HepG2 (cell line): ENCODE data around the gene PEX11G. TPM values are rescaled to one million over a fixed set of nuclear protein-coding genes. Genes with fewer than 3 reads are reported as not detected.

Experiments
- AGO2 ChIP-seq: fragments of 200-400 bp; formaldehyde crosslinking; optimal IDR thresholded peaks from 2 replicates; pipeline ENCODE3; 2017; ENCODE audit warnings: mild to moderate bottlenecking, low read depth, low read length, moderate library complexity
- ARNT ChIP-seq: fragments of 450-650 bp; IDR thresholded peaks from 2 replicates; pipeline ENCODE4 v1.6.1; 2017
- DPF2 ChIP-seq: sonication (generic); formaldehyde crosslinking; IDR thresholded peaks from 2 replicates; pipeline ENCODE4 v1.4.0; 2020; ENCODE audit warnings: mild to moderate bottlenecking, low read depth, missing genetic modification reagents, borderline replicate concordance
- ERF ChIP-seq: IDR thresholded peaks from 2 replicates; pipeline ENCODE4 v1.6.1; 2018; ENCODE audit warnings: missing biosample characterization, missing genetic modification reagents
- GABPA ChIP-seq, 2 experiments: IDR thresholded peaks; 2 replicates each; pipeline ENCODE4 v1.6.1; 2011 to 2016; ENCODE audit warnings: low read depth in 2 of 2, low read length in 1 of 2, missing biosample characterization in 1 of 2, missing genetic modification characterization in 1 of 2
- GATAD1 ChIP-seq: IDR thresholded peaks from 2 replicates; pipeline ENCODE4 v1.6.1; 2016; ENCODE audit warnings: missing genetic modification reagents, missing compliant biosample characterization
- HDAC2 ChIP-seq: sonication (generic); formaldehyde crosslinking; IDR thresholded peaks from 2 replicates; pipeline ENCODE4 v1.4.0; 2020; ENCODE audit warnings: missing genetic modification reagents
- HINFP ChIP-seq: sonication (generic); formaldehyde crosslinking; IDR thresholded peaks from 2 replicates; pipeline ENCODE4 v1.4.0; 2020; ENCODE audit warnings: low read depth, mild to moderate bottlenecking, missing genetic modification reagents
- HNRNPLL ChIP-seq: fragments of 200-400 bp; formaldehyde crosslinking; IDR thresholded peaks from 2 replicates; pipeline ENCODE4 v1.6.1; 2017; ENCODE audit warnings: mild to moderate bottlenecking, low read depth, low read length; ENCODE audit not compliant: poor library complexity, severe bottlenecking
- KDM5B ChIP-seq: sonication (generic); formaldehyde crosslinking; IDR thresholded peaks from 2 replicates; pipeline ENCODE4 v1.4.0; 2020; ENCODE audit warnings: missing genetic modification reagents, mild to moderate bottlenecking, borderline replicate concordance
- NFATC3 ChIP-seq: sonication (generic); formaldehyde crosslinking; IDR thresholded peaks from 2 replicates; pipeline ENCODE4 v1.5.1; 2020; ENCODE audit warnings: mild to moderate bottlenecking, missing genetic modification reagents
- SAP130 ChIP-seq: IDR thresholded peaks from 2 replicates; pipeline ENCODE4 v1.6.1; 2016; ENCODE audit warnings: low read depth
- SIN3A ChIP-seq: IDR thresholded peaks from 2 replicates; pipeline ENCODE4 v1.6.1; 2011; ENCODE audit warnings: low read depth, mild to moderate bottlenecking, control low read depth, low read length, borderline replicate concordance
- SOX13 ChIP-seq, 3 experiments: fragments of 450-650 bp in 1 of 3; sonication (generic) in 1 of 3; formaldehyde crosslinking in 1 of 3; IDR thresholded peaks in 2 of 3; conservative IDR thresholded peaks in 1 of 3; 2 replicates each; pipeline versions ENCODE4 v1.5.0 to v1.6.1; 2016 to 2020; ENCODE audit warnings: antibody characterized with exemption in 1 of 3, mild to moderate bottlenecking in 1 of 3, missing compliant biosample characterization in 1 of 3, missing genetic modification reagents in 1 of 3, moderate library complexity in 1 of 3
- THAP11 ChIP-seq: IDR thresholded peaks from 2 replicates; pipeline ENCODE4 v1.6.1; 2016; ENCODE audit warnings: missing biosample characterization, missing genetic modification reagents
- YEATS4 ChIP-seq: sonication (generic); formaldehyde crosslinking; IDR thresholded peaks from 2 replicates; pipeline ENCODE4 v1.4.0; 2020; ENCODE audit warnings: missing genetic modification reagents, borderline replicate concordance
- ZFX ChIP-seq: sonication (generic); formaldehyde crosslinking; IDR thresholded peaks from 2 replicates; pipeline ENCODE4 v1.4.0; 2020; ENCODE audit warnings: mild to moderate bottlenecking, low read depth, missing genetic modification reagents, moderate library complexity
- ZNF484 ChIP-seq: sonication (generic); formaldehyde crosslinking; IDR thresholded peaks from 2 replicates; pipeline ENCODE4 v1.5.1; 2020; ENCODE audit warnings: mild to moderate bottlenecking, low read depth, missing genetic modification reagents, borderline replicate concordance
- ZNF577 ChIP-seq: sonication (generic); formaldehyde crosslinking; IDR thresholded peaks from 2 replicates; pipeline ENCODE4 v1.4.0; 2020; ENCODE audit warnings: mild to moderate bottlenecking, low read depth, missing genetic modification reagents, borderline replicate concordance
- ZNF850 ChIP-seq: sonication (generic); formaldehyde crosslinking; conservative IDR thresholded peaks from 2 replicates; pipeline ENCODE4 v1.9.0; 2021; ENCODE audit warnings: mild to moderate bottlenecking, missing genetic modification reagents
- polyA plus RNA-seq, 8 experiments: library from polyadenylated mRNA; depleted of rRNA in 3 of 8; stranded (reverse) in 7 of 8; unstranded in 1 of 8; fragments of >200 nt; fragmentation: Illumina TruSeq in 4 of 8; extraction: Trizol in 4 of 8; gene quantifications; 2 replicates each; pipeline versions ENCODE4 v1.2.1 to v1.2.3, GENCODE V29; 2011 to 2016; ENCODE audit warnings: low read depth in 4 of 8, missing spikeins in 1 of 8, mixed read lengths in 1 of 8; ENCODE audit not compliant: insufficient read depth in 1 of 8
- total RNA-seq, 5 experiments: library from RNA; depleted of rRNA; stranded (reverse); fragments of >200 nt; fragmentation: Illumina TruSeq; extraction: Trizol; gene quantifications; 2 replicates each; pipeline ENCODE4 v1.2.3, GENCODE V29; 2016; ENCODE audit warnings: low read depth in 1 of 5
- TF ChIP-seq, protein P1 (sequence below): sonication (generic); formaldehyde crosslinking; IDR thresholded peaks from 2 replicates; pipeline ENCODE4 v1.9.0; 2022; ENCODE audit warnings: missing genetic modification reagents, mild to moderate bottlenecking, borderline replicate concordance
- TF ChIP-seq, protein P2 (sequence below): sonication (generic); formaldehyde crosslinking; IDR thresholded peaks from 2 replicates; pipeline ENCODE4 v1.8.1; 2023; ENCODE audit warnings: missing genetic modification reagents, inconsistent platforms, borderline replicate concordance

PEX11G gene
- total and polyA plus RNA-seq, 2 of the 13 experiments (the other 11 are each of a cell fraction or from before 2014, with no cell fraction given) = not detected

DNA sequence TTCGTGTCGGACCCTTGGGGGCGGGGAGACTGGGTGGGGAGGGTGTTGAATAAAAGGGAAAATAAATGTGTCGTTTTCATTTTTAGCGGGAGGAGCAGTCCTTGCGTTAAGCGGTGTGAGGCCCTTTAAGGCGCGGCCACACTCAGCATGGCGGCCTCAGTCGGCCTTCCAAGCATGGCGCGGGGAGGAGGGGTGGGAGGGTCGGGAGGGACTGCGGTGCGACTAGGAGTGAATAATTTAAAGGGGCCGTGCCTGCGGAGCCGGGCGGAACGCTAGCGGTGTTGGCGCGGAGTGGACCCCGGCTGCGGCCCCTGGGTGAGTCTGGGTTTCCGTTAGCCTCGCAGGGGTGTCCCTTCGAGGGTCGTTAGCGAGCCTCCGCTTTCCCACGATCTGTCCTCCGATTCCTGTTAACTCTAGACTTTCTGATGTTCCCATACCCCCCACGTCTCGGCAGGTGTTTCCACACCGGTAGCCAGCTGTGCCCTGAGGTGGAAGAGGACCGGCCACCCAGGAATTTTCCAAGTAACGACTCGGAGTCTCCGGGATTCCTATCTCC, 45.2 kb upstream of the PEX11G start (continued):
- TF ChIP-seq HINFP (CRISPR knock-in tag) (no peak), AGO2 (peak; percentile 12), ZNF850 (no peak), HNRNPLL (peak; percentile 46), KDM5B (CRISPR knock-in tag) (no peak), DPF2 (no peak), SAP130 (CRISPR knock-in tag) (peak; percentile 37), GABPA (IDR thresholded peaks at IDR 0.05; ENCODE audit: low read depth, low read length) (no peak), GABPA (CRISPR knock-in tag; IDR thresholded peaks at IDR 0.05; ENCODE audit: low read depth) (peak; percentile 29; the same call in 1 of the 2 replicates), THAP11 (CRISPR knock-in tag) (peak; percentile 93), ZFX (CRISPR knock-in tag) (peak; percentile 51), GATAD1 (CRISPR knock-in tag) (peak; percentile 53; the same call in 1 of the 2 replicates), HDAC2 (CRISPR knock-in tag) (0 out of 2 replicates have a peak, but pooled peaks have one; percentile 1), ZNF484 (CRISPR knock-in tag) (no peak), ARNT (no peak), ZNF577 (CRISPR knock-in tag) (no peak), SIN3A (peak; percentile 54; the same call in 1 of the 2 replicates), NFATC3 (CRISPR knock-in tag) (no peak), ERF (CRISPR knock-in tag) (no peak), YEATS4 (CRISPR knock-in tag) (peak; percentile 44; the same call in 1 of the 2 replicates), SOX13 (IDR thresholded peaks at IDR 0.05) (no peak), SOX13 (CRISPR knock-in tag; conservative IDR thresholded peaks at IDR 0.05 in 1 of 2, IDR thresholded peaks at IDR 0.05 in 1 of 2) (no peak)
- TF ChIP-seq, protein P1, sequence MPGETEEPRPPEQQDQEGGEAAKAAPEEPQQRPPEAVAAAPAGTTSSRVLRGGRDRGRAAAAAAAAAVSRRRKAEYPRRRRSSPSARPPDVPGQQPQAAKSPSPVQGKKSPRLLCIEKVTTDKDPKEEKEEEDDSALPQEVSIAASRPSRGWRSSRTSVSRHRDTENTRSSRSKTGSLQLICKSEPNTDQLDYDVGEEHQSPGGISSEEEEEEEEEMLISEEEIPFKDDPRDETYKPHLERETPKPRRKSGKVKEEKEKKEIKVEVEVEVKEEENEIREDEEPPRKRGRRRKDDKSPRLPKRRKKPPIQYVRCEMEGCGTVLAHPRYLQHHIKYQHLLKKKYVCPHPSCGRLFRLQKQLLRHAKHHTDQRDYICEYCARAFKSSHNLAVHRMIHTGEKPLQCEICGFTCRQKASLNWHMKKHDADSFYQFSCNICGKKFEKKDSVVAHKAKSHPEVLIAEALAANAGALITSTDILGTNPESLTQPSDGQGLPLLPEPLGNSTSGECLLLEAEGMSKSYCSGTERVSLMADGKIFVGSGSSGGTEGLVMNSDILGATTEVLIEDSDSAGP = peak; percentile 99
- TF ChIP-seq, protein P2, sequence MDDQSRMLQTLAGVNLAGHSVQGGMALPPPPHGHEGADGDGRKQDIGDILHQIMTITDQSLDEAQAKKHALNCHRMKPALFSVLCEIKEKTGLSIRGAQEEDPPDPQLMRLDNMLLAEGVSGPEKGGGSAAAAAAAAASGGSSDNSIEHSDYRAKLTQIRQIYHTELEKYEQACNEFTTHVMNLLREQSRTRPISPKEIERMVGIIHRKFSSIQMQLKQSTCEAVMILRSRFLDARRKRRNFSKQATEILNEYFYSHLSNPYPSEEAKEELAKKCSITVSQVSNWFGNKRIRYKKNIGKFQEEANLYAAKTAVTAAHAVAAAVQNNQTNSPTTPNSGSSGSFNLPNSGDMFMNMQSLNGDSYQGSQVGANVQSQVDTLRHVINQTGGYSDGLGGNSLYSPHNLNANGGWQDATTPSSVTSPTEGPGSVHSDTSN = no peak
- TF ChIP-seq, all 625 proteins: peak for 39
